GM12878 (cell line): ENCODE measurements around the gene TIMM17A. TPM values are rescaled to one million over a fixed set of nuclear protein-coding genes. Genes with fewer than 3 reads are reported as not detected.

ENCODE experiments used
- ATAC-seq: fragments of 200-7000 bp; cut with Tn5 transposase; 3 replicates; pipeline ENCODE4 v1.9.1; 2020; ENCODE audit warnings: mild to moderate bottlenecking, moderate library complexity
- BruUV-seq: library from RNA; stranded (reverse); fragments of 400-500 nt; replicated peaks from 2 replicates; lab custom pipeline; 2021; lab: Mats Ljungman, UMichigan
- CTCF ChIA-PET: fragments of 300-600 bp; sonication (Branson Sonifier 250); formaldehyde crosslinking; extraction: SDS; loops from one replicate; lab custom pipeline; 2021; ENCODE audit warnings: inconsistent platforms; lab: Yijun Ruan, JAX
- POLR2A ChIA-PET: fragments of 350-600 bp; formaldehyde crosslinking; extraction: SDS; loops from one replicate; lab custom pipeline; 2021; ENCODE audit warnings: inconsistent platforms; lab: Charles Lee
- RAD21 ChIA-PET: fragments of 300-600 bp; sonication (Branson Sonifier 250); formaldehyde crosslinking; loops from one replicate; lab custom pipeline; 2023; ENCODE audit warnings: antibody characterized with exemption; ENCODE audit not compliant: unreplicated experiment; lab: Charles Lee
- SMC1A ChIA-PET: fragments of 300-600 bp; sonication (Branson Sonifier 250); formaldehyde crosslinking; loops from one replicate; lab custom pipeline; 2023; ENCODE audit not compliant: unreplicated experiment, uncharacterized antibody; lab: Charles Lee
- DNase-seq: peaks from one replicate; pipeline ENCODE4 v3.0.0-alpha.2; 2011; ENCODE audit warnings: low read depth, low spot score
- FAIRE-seq: peaks from 3 replicates; lab custom pipeline; 2011; peaks lifted over from hg19 to GRCh38; lab: Jason Lieb, UNC
- H2AFZ ChIP-seq: 2 replicates; pipeline ENCODE4 v1.6.0; 2011; ENCODE audit warnings: low read depth, low read length, control low read depth; ENCODE audit not compliant: control insufficient read depth
- H3K27ac ChIP-seq: 2 replicates; pipeline ENCODE4 v1.5.1; 2011; ENCODE audit warnings: control low read depth; ENCODE audit not compliant: control insufficient read depth, insufficient read depth
- H3K27me3 ChIP-seq, 2 experiments: replicated peaks in 1 of 2; 2 replicates each; pipeline versions ENCODE4 v1.6.0 to v1.6.1; 2011; ENCODE audit warnings: low read length in 1 of 2; ENCODE audit not compliant: control insufficient read depth in 2 of 2, insufficient read depth in 2 of 2
- H3K36me3 ChIP-seq, 2 experiments: 2 replicates each; pipeline ENCODE4 v1.5.1; 2011; ENCODE audit warnings: low read length in 1 of 2; ENCODE audit not compliant: control insufficient read depth in 2 of 2, insufficient read depth in 2 of 2
- H3K4me1 ChIP-seq: 2 replicates; pipeline ENCODE4 v1.6.1; 2011; ENCODE audit warnings: mild to moderate bottlenecking, low read length, moderate library complexity, mixed read lengths; ENCODE audit not compliant: control insufficient read depth, insufficient read depth
- H3K4me2 ChIP-seq: 2 replicates; pipeline ENCODE4 v1.6.0; 2011; ENCODE audit warnings: control low read depth; ENCODE audit not compliant: control insufficient read depth, insufficient read depth
- H3K4me3 ChIP-seq: fragments of 200-600 bp; sonication (generic); 2 replicates; pipeline ENCODE4 v1.5.1; 2016
- H3K79me2 ChIP-seq: 2 replicates; pipeline ENCODE4 v1.6.0; 2011; ENCODE audit warnings: low read length; ENCODE audit not compliant: control insufficient read depth, insufficient read depth
- H3K9ac ChIP-seq: 2 replicates; pipeline ENCODE4 v1.8.0; 2011; ENCODE audit warnings: low read length, control low read depth, mixed read lengths; ENCODE audit not compliant: control insufficient read depth, insufficient read depth
- H3K9me3 ChIP-seq: replicated peaks from 3 replicates; pipeline ENCODE4 v1.5.1; 2011; ENCODE audit warnings: mild to moderate bottlenecking, low read length; ENCODE audit not compliant: control insufficient read depth, insufficient read depth
- H4K20me1 ChIP-seq: 2 replicates; pipeline ENCODE4 v1.6.0; 2011; ENCODE audit not compliant: control insufficient read depth, insufficient read depth
- JUNB ChIP-seq: IDR thresholded peaks from 2 replicates; pipeline ENCODE4 v1.6.1; 2016; ENCODE audit warnings: antibody characterized with exemption, mild to moderate bottlenecking
- KAT2A ChIP-seq: conservative IDR thresholded peaks from 2 replicates; pipeline ENCODE4 v1.6.1; 2011; ENCODE audit warnings: low read depth, low read length; ENCODE audit not compliant: control insufficient read depth
- KLF5 ChIP-seq: fragments of 450-650 bp; IDR thresholded peaks from 2 replicates; pipeline ENCODE4 v1.6.1; 2014; ENCODE audit warnings: mild to moderate bottlenecking; ENCODE audit not compliant: partially characterized antibody
- MTA2 ChIP-seq: fragments of 450-650 bp; IDR thresholded peaks from 2 replicates; pipeline ENCODE4 v1.6.1; 2016; ENCODE audit warnings: low read depth, mild to moderate bottlenecking, moderate library complexity
- MYB ChIP-seq: fragments of 150-350 bp; IDR thresholded peaks from 2 replicates; pipeline ENCODE4 v1.6.1; 2014; ENCODE audit warnings: mild to moderate bottlenecking, low read depth, low read length, borderline replicate concordance
- NR2F1 ChIP-seq: fragments of 450-650 bp; conservative IDR thresholded peaks from 2 replicates; pipeline ENCODE4 v1.6.1; 2017; ENCODE audit warnings: mild to moderate bottlenecking
- RAD21 ChIP-seq: IDR thresholded peaks from 2 replicates; pipeline ENCODE4 v1.6.1; 2011; ENCODE audit warnings: mild to moderate bottlenecking, low read depth, low read length, moderate library complexity; ENCODE audit not compliant: insufficient read depth
- SIN3A ChIP-seq: IDR thresholded peaks from 2 replicates; pipeline ENCODE4 v1.6.1; 2012; ENCODE audit warnings: low read depth, low read length, improper control_type of control experiment
- SREBF2 ChIP-seq: IDR thresholded peaks from 2 replicates; pipeline ENCODE4 v1.6.1; 2012; ENCODE audit warnings: mild to moderate bottlenecking, low read length
- TCF7 ChIP-seq: IDR thresholded peaks from 2 replicates; pipeline ENCODE4 v1.6.1; 2014; ENCODE audit warnings: antibody characterized with exemption, borderline replicate concordance
- ZSCAN29 ChIP-seq: fragments of 450-650 bp; IDR thresholded peaks from 2 replicates; pipeline ENCODE4 v1.6.1; 2017; ENCODE audit warnings: mild to moderate bottlenecking, moderate library complexity
- WGBS: methylation state at CpG from one replicate; pipeline ENCODE4 v1.1.6; 2016; ENCODE audit warnings: low lambda C conversion rate; ENCODE audit not compliant: insufficient replicate concordance, insufficient coverage; ENCODE audit errors: missing lambda C conversion rate; 5-methylcytosine and 5-hydroxymethylcytosine counted together
- in situ Hi-C: fragments of 300-500 bp; cut with MboI; formaldehyde crosslinking; loops from 9 replicates; pipeline ENCODE4 v1.14.3; 2018; ENCODE audit warnings: mixed read lengths
- intact Hi-C: fragments of 100-400 bp; cut with micrococcal nuclease; formaldehyde crosslinking; loops from one replicate; pipeline ENCODE4 v1.14.2; 2022; ENCODE audit not compliant: unreplicated experiment
- polyA plus RNA-seq, 11 experiments: library from polyadenylated mRNA; depleted of rRNA in 4 of 11; unstranded in 6 of 11; stranded (reverse) in 5 of 11; fragments of >200 nt; fragmentation: Nextera tagmentation in 4 of 11; fragmentation: Illumina TruSeq in 1 of 11; extraction: Ambion mirVana in 4 of 11; extraction: Trizol in 1 of 11; gene quantifications; 1 replicate in 1 of 11; 2 replicates in 10 of 11; pipeline versions ENCODE4 v1.2.1 to v1.2.3, GENCODE V29; 2011 to 2016; ENCODE audit warnings: inconsistent platforms in 2 of 11, missing spikeins in 2 of 11, low read depth in 1 of 11
- total RNA-seq, 4 experiments: library from RNA; depleted of rRNA in 3 of 4; stranded (reverse); fragments of >200 nt in 3 of 4; fragmentation: Illumina TruSeq in 1 of 4; extraction: Trizol in 1 of 4; gene quantifications; 2 replicates each; pipeline versions ENCODE4 v1.2.1 to v1.2.3, GENCODE V29; 2013 to 2021

TIMM17A gene
- total and polyA plus RNA-seq, 10 of the 15 experiments (the other 5 are each of a cell fraction or from before 2014, with no cell fraction given) = 68.6 to 357 (median 92.4) TPM

- no peak for TF ChIP-seq JUNB
- TF ChIP-seq ZSCAN29 = no peak
- TF ChIP-seq NR2F1 = no peak
Measured at GRCh38 chr1:201942129-201942495, 13.2 kb upstream of the TIMM17A start (continued).

- Histone ChIP-seq H3K79me2 (no peaks in the 10 kb centered on the region), H2AFZ (no peak overlapping the region), H3K27ac (no peak overlapping the region), H3K36me3 (no peaks in the 10 kb centered on the region), H4K20me1 (no peaks in the 10 kb centered on the region), H3K4me3 (no peak overlapping the region), H3K4me2 (no peak overlapping the region), H3K9ac (no peak overlapping the region), H3K4me1 (no peaks in the 10 kb centered on the region), H3K9me3 (no peaks in the 10 kb centered on the region), H3K27me3 (peaks cover 13 to 17% of the 10 kb centered on the region in 2 experiments)
- CTCF ChIA-PET = interaction anchor here (2.8 kb wide), 1 partner anchor 48 kb away, joined by 9 read pairs; no protein-coding TSS in a partner anchor
- 26% methylated on average over 6 of the region's 6 CpGs for WGBS
- SMC1A ChIA-PET = no interaction called here
- DNase-seq (no peak), FAIRE-seq (no peak), ATAC-seq (no peak)
- POLR2A ChIA-PET = no interaction called here
- no TSS peak for BruUV-seq
- in situ Hi-C loops (no loop called here), intact Hi-C loops (no loop called here)
- TF ChIP-seq MYB (no peak), TCF7 (no peak), RAD21 (no peak), SREBF2 (no peak), SIN3A (no peak), MTA2 (no peak), KAT2A (no peak), KLF5 (no peak)
- RAD21 ChIA-PET = no interaction called here
Measured at GRCh38 chr1:201944002-201944401, 11.3 kb upstream of the TIMM17A start.
